Subcutaneous abdominal adipose tissue (tissue), 5 donors: Measurements from ENCODE around the gene OBSCN.
"Not testable (repeated sequence)": the region's sequence is repeated elsewhere in the genome, so short reads cannot be mapped to it uniquely, and the experiment has no call there.

ENCODE experiments used
- H3K27ac ChIP-seq: one replicate; pipeline ENCODE4 v1.7.0; 2013; ENCODE audit warnings: low read depth, mild to moderate bottlenecking, inconsistent platforms, low read length, moderate library complexity
- H3K27me3 ChIP-seq, 5 donors: one replicate each; pipeline ENCODE4 v1.7.0; 2013; ENCODE audit warnings: low read length in 5 of 5, inconsistent platforms in 1 of 5; ENCODE audit not compliant: control insufficient read depth in 5 of 5, insufficient read depth in 4 of 5
- H3K36me3 ChIP-seq, 5 donors: one replicate each; pipeline ENCODE4 v1.7.0; 2013; ENCODE audit warnings: low read length in 5 of 5; ENCODE audit not compliant: control insufficient read depth in 5 of 5, insufficient read depth in 5 of 5
- H3K4me1 ChIP-seq, 5 donors: one replicate each; pipeline ENCODE4 v1.7.0; 2013; ENCODE audit warnings: low read length in 5 of 5, mild to moderate bottlenecking in 3 of 5, moderate library complexity in 1 of 5; ENCODE audit not compliant: control insufficient read depth in 5 of 5, insufficient read depth in 5 of 5
- H3K4me3 ChIP-seq, 5 donors: one replicate each; pipeline ENCODE4 v1.7.0; 2013; ENCODE audit warnings: low read length in 5 of 5, low read depth in 1 of 5
- H3K9ac ChIP-seq, 5 donors: one replicate each; pipeline ENCODE4 v1.7.0; 2013; ENCODE audit warnings: low read length in 5 of 5, mild to moderate bottlenecking in 4 of 5, moderate library complexity in 3 of 5
- H3K9me3 ChIP-seq, 5 donors: one replicate each; pipeline ENCODE4 v1.7.0; 2013; ENCODE audit warnings: low read length in 5 of 5; ENCODE audit not compliant: control insufficient read depth in 5 of 5
- donor health status: healthy.
- donor health status: healthy.
- donor health status: healthy.
- donor health status: healthy.
- donor health status: healthy.

Gene OBSCN

GRCh38 chr1:228214921-228215662 is 7.2 kb downstream of the OBSCN start:
- Histone ChIP-seq H3K27ac (no peak overlapping the region), H3K27me3 (peaks cover 10 to 24% (median 12%) of the 10 kb centered on the region in 5 donors), H3K9ac (no peak overlapping the region), H3K4me3 (no peak overlapping the region), H3K4me1 (peaks cover 0 to 17% (median 9%) of the 10 kb centered on the region in 5 donors), H3K36me3 (no peaks in the 10 kb centered on the region), H3K9me3 (no peaks in the 10 kb centered on the region)

GRCh38 chr1:228215663-228216116 is 7.8 kb downstream of the OBSCN start:
- Histone ChIP-seq H3K4me3 (no peak overlapping the region), H3K4me1 (peaks cover 0 to 17% (median 9%) of the 10 kb centered on the region in 5 donors), H3K36me3 (no peaks in the 10 kb centered on the region), H3K9ac (no peak overlapping the region), H3K27ac (no peak overlapping the region), H3K27me3 (peaks cover 5 to 22% (median 12%) of the 10 kb centered on the region in 5 donors), H3K9me3 (no peaks in the 10 kb centered on the region)

- Histone ChIP-seq H3K36me3 (no peaks in the 10 kb centered on the region), H3K4me3 (no peak overlapping the region)
These were observed 8.8 kb downstream of the OBSCN start for GRCh38 chr1:228216371-228217320.

GRCh38 chr1:228217551-228218344 is 9.9 kb downstream of the OBSCN start:
- Histone ChIP-seq H3K36me3 (no peaks in the 10 kb centered on the region), H3K9me3 (no peaks in the 10 kb centered on the region), H3K27ac (no peak overlapping the region), H3K9ac (no peak overlapping the region), H3K27me3 (peaks cover 0 to 4% (median 0%) of the 10 kb centered on the region in 5 donors), H3K4me1 (peaks cover 0 to 12% (median 5%) of the 10 kb centered on the region in 5 donors), H3K4me3 (no peak overlapping the region)

More at GRCh38 chr1:228216371-228217320, 8.8 kb downstream of the OBSCN start:
- H3K9me3 ChIP-seq, result no peaks in the 10 kb centered on the region
- H3K27me3 ChIP-seq, result peaks cover 4 to 13% (median 5%) of the 10 kb centered on the region in 5 donors
- H3K9ac ChIP-seq, result no peak overlapping the region
- no peak overlapping the region for H3K27ac ChIP-seq
- peaks cover 0 to 17% (median 9%) of the 10 kb centered on the region in 5 donors for H3K4me1 ChIP-seq

- no peak overlapping the region for H3K4me3 ChIP-seq
- H3K36me3 ChIP-seq, result no peaks in the 10 kb centered on the region
- H3K9me3 ChIP-seq, result peaks cover 0 to 1% (median 0%) of the 10 kb centered on the region in 5 donors
- peaks cover 0 to 4% (median 0%) of the 10 kb centered on the region in 5 donors for H3K27me3 ChIP-seq
- H3K9ac ChIP-seq, result no peak overlapping the region
- H3K4me1 ChIP-seq, result peaks cover 0 to 6% (median 4%) of the 10 kb centered on the region in 5 donors
- no peak overlapping the region for H3K27ac ChIP-seq
These were observed 10.8 kb downstream of the OBSCN start for GRCh38 chr1:228218513-228219244.

- Histone ChIP-seq H3K9me3 (peaks cover 0 to 9% (median 5%) of the 10 kb centered on the region in 5 donors), H3K4me1 (no peaks in the 10 kb centered on the region), H3K9ac (no peak overlapping the region), H3K36me3 (no peaks in the 10 kb centered on the region), H3K4me3 (no peak overlapping the region), H3K27ac (no peak overlapping the region), H3K27me3 (peaks cover 0 to 4% (median 0%) of the 10 kb centered on the region in 5 donors)
These were observed 11.6 kb downstream of the OBSCN start for GRCh38 chr1:228219245-228219961.

- Histone ChIP-seq H3K36me3 (peaks cover 0 to 3% (median 0%) of the 10 kb centered on the region in 5 donors), H3K9me3 (peaks cover 4 to 16% (median 13%) of the 10 kb centered on the region in 5 donors), H3K4me1 (no peaks in the 10 kb centered on the region), H3K27me3 (peaks cover 0 to 4% (median 0%) of the 10 kb centered on the region in 5 donors), H3K9ac (no peak overlapping the region), H3K4me3 (no peak overlapping the region), H3K27ac (no peak overlapping the region)
These were observed 12.3 kb downstream of the OBSCN start for GRCh38 chr1:228219962-228220780.

GRCh38 chr1:228221097-228221496 is 13.3 kb downstream of the OBSCN start:
- not testable (repeated sequence) for H3K9ac ChIP-seq, H3K27ac ChIP-seq, H3K36me3 ChIP-seq, H3K4me1 ChIP-seq, H3K4me3 ChIP-seq, H3K27me3 ChIP-seq
- peaks cover 5 to 21% (median 19%) of the 10 kb centered on the region in 5 donors for H3K9me3 ChIP-seq
